A549 treated with DMSO at 1 μM for 4 hours (cell line): ENCODE data around the gene PSENEN. TPM values are rescaled to one million over a fixed set of nuclear protein-coding genes. Genes with fewer than 3 reads are reported as not detected.

Source experiments
- total RNA-seq: library from RNA; stranded (reverse); fragments of 200-300 nt; extraction: Qiagen RNA extraction; gene quantifications from 5 replicates; pipeline ENCODE4 v1.2.3, GENCODE V29; 2022; ENCODE audit warnings: low read depth

Gene PSENEN, protein sequence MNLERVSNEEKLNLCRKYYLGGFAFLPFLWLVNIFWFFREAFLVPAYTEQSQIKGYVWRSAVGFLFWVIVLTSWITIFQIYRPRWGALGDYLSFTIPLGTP
- total RNA-seq, result 273 to 299 TPM (median 279 TPM) in 5 replicates

GRCh38 chr19:35745328-35746086, at the start of gene PSENEN, which contains the start of gene U2AF1L4:
PSENEN (plus strand) TSS chr19:35745651; CDS start chr19:35745931, 280 bp downstream.
U2AF1L4 (minus strand) TSS chr19:35745418; CDS start chr19:35745391, 27 bp downstream.

DNA sequence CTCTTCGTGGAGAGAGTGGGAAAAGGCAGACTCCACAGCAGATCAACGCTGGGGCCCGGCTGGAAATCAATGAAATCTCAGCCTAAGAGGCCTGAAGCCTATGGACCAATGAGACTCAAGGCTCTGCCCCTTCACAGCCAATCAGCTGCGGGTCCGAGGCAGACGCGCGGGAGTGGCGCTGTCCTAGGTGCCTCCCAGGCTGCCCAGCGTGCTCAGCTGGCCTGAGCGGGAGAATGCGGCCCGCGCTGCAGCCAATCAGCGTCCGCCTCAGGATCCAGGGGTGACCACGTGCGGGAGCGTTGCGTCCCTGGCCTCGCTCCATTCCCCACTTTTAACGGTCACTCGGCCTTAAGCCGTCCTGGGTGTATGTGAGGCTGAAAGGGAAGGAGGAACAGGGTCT, 41.2 kb upstream of the PSENEN start, which contains the start of gene ZBTB32:
ZBTB32 (plus strand) TSS at position 341 of the 400 bp plus-strand sequence. CDS start 10,069 bp downstream, outside the sequence.

DNA sequence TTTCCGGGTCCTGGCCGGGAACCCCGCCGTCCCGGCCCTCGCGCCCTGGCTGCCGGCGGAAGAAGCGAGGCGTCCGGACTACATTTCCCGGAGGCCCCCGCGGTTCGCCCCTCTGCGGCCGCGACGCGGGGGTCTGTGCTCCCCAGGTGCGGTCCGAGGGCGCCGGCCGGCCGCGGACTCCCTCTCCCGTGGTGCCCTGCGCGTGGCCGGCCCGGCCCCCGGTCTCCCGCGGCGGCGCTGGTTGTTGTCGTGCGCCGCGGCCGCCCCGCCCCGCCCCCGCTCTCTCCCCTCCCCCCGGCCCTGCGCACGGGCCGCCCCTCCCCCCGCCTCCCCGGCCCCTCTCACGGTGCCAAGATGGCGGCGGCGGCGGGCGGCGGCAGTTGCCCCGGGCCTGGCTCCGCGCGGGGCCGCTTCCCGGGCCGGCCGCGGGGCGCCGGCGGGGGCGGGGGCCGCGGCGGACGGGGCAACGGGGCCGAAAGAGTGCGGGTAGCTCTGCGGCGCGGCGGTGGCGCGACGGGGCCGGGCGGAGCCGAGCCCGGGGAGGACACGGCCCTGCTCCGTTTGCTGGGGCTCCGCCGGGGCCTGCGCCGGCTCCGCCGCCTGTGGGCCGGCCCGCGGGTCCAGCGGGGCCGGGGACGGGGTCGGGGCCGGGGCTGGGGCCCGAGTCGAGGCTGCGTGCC, 27.6 kb upstream of the PSENEN start, which contains the start of gene KMT2B:
KMT2B (plus strand) TSS at position 339 of the 680 bp plus-strand sequence; CDS start at position 355, 16 bp downstream.

GRCh38 chr19:35742121-35742724, 3.2 kb upstream of the PSENEN start, which contains the start of gene IGFLR1:
IGFLR1 (minus strand) TSS chr19:35742452; CDS start chr19:35741180, 1,272 bp downstream.

GRCh38 chr19:35748106-35749020, 2.9 kb downstream of the PSENEN start, which contains the start of gene LIN37:
LIN37 (plus strand) TSS chr19:35748576; CDS start chr19:35748725, 149 bp downstream.

GRCh38 chr19:35756377-35757230, 11.2 kb downstream of the PSENEN start, which contains the start of gene HSPB6:
HSPB6 (minus strand) TSS chr19:35757029; CDS start chr19:35757008, 21 bp downstream.

DNA sequence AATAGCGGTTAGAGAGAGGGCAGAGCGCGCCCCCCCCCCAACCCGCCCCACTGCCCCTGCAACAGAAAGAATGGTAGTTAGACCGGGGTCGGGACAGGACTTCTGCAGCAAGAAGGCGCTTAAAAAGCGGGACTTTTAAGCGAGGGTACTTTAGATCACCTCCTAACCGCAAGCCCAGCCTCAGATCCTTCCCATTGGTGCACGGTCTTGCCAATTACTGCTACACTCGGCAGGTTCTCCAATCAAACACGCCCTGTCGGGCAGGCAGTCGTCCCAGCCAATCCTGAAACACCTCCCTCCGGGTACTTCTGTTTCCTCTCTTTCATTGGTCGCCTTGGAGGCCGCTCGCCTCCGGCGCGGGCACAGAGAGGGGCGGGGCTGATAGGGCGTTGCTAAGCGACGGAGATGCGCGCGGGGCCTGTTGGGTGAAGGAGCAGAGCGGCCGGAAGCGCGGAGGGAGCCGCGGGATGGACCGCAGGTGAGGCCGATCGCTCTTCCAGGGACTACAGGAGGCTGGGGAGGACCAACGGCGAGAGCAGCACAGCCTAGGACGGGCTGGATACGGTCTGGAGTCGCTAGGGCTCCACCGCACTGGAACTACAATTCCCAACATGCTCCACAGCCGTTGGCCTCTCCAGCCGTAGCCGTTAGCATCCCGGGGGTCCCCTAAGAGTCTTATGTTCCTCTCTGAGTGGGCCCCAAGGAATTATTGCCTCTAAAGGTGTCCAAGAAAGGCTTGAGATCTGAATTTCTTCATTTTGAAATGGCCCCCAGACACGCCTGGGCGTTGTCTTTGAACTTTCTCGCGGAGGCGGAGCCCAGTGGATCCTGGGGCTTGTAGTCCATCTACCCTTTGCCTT, 12.5 kb downstream of the PSENEN start, which contains the start of gene PROSER3:
PROSER3 (plus strand) TSS at position 428 of the 860 bp plus-strand sequence; CDS start at position 468, 40 bp downstream.

DNA sequence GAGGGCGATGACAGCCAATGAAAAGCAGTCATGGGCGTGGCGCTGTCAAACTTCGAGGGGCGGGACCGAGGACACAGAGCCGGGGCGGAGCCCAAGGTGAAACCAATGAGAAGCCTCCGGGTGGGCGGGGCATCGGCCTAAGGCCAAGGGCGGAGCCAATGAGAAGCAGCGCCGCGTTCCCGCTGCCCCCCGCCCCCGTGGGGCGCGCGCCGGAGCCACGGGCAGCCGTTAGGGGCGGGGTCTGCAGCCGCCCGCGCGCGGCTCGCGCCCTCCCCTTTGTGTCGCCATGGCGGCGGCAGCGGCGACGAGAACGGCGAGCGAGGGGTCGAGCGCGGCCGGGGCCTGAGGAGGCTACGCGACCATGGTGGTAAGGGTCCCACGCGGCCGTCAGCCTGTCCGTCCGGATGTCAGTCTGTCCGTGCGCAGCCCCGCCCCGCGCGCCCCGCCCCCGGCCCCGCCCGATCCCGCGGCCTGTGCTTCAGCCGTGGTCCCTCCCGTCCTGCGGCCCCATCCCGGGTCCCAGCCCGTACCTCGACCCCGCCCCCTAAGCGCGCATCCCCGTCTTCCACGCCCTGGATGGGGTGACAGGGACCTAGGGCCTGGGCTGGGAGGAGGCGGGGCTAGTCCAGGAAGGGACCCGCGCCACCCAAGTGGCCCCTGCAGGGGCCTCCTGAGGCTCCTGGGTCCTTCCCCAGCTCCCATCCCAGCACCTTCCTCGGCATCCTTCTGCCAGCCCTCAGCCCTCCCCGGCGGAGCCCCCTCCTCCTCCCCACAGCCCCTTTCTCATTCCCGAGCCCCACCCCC, 30.0 kb downstream of the PSENEN start, which contains the start of gene ARHGAP33:
ARHGAP33 (plus strand) TSS at position 267 of the 804 bp plus-strand sequence; CDS start at position 362, 95 bp downstream.

Other genes with a start within 250 kb of the PSENEN start
- gene DMKN, start 232.0 kb upstream of the PSENEN start, total RNA-seq, result 27.3 to 37.1 TPM (median 33.6 TPM) in 5 replicates
- gene SBSN, start 217.3 kb upstream of the PSENEN start, total RNA-seq, result 2.7 to 3.9 TPM (median 3.0 TPM) in 5 replicates
- gene GAPDHS, start 212.2 kb upstream of the PSENEN start, total RNA-seq, result not detected in 5 replicates
- gene TMEM147, start 200.0 kb upstream of the PSENEN start, total RNA-seq, result 350 to 445 TPM (median 403 TPM) in 5 replicates
- gene ATP4A, start 182.0 kb upstream of the PSENEN start, total RNA-seq, result 0.10 TPM in 1 of 5 replicates, not detected in the others
- gene PMIS2, start 159.5 kb upstream of the PSENEN start, total RNA-seq, result not detected in 5 replicates
- gene HAUS5, start 132.9 kb upstream of the PSENEN start, total RNA-seq, result 10.8 to 18.4 TPM (median 15.7 TPM) in 5 replicates
- gene RBM42, start 116.6 kb upstream of the PSENEN start, total RNA-seq, result 147 to 213 TPM (median 187 TPM) in 5 replicates
- gene ETV2, start 103.9 kb upstream of the PSENEN start, total RNA-seq, result 2.1 to 3.1 TPM (median 2.3 TPM) in 5 replicates
- gene COX6B1, start 97.3 kb upstream of the PSENEN start, total RNA-seq, result 1,270 to 1,573 TPM (median 1,320 TPM) in 5 replicates
- 0.64 to 1.2 TPM (median 0.84 TPM) in 5 replicates for gene UPK1A, start 79.1 kb upstream of the PSENEN start, total RNA-seq
- gene ZBTB32, start 41.1 kb upstream of the PSENEN start, total RNA-seq, result 0.05 TPM in 1 of 5 replicates, not detected in the others
- 47.8 to 63.3 TPM (median 58.5 TPM) in 5 replicates for gene KMT2B, start 27.6 kb upstream of the PSENEN start, total RNA-seq
- gene IGFLR1, start 3.2 kb upstream of the PSENEN start, total RNA-seq, result 10.2 to 13.0 TPM (median 11.9 TPM) in 5 replicates
- gene U2AF1L4, start 233 bp upstream of the PSENEN start, total RNA-seq, result 23.0 to 29.3 TPM (median 28.6 TPM) in 5 replicates
- gene LIN37, start 2.9 kb downstream of the PSENEN start, total RNA-seq, result 20.7 to 27.8 TPM (median 21.4 TPM) in 5 replicates
- gene HSPB6, start 11.4 kb downstream of the PSENEN start, total RNA-seq, result 0.16 to 0.34 TPM (median 0.20 TPM) in 5 replicates
- gene PROSER3, start 12.5 kb downstream of the PSENEN start, total RNA-seq, result 27.5 to 38.7 TPM (median 32.5 TPM) in 5 replicates
- 3.5 to 9.2 TPM (median 6.2 TPM) in 5 replicates for gene ARHGAP33, start 29.9 kb downstream of the PSENEN start, total RNA-seq
- gene PRODH2, start 67.2 kb downstream of the PSENEN start, total RNA-seq, result 0.27 to 0.66 TPM (median 0.41 TPM) in 4 of 5 replicates, not detected in the other
- 0.17 to 0.77 TPM (median 0.42 TPM) in 5 replicates for gene NPHS1, start 106.9 kb downstream of the PSENEN start, total RNA-seq
- 0.44 to 0.74 TPM (median 0.58 TPM) in 5 replicates for gene KIRREL2, start 111.3 kb downstream of the PSENEN start, total RNA-seq
- 82.7 to 99.7 TPM (median 88.7 TPM) in 5 replicates for gene APLP1, start 122.9 kb downstream of the PSENEN start, total RNA-seq
- 6.5 to 8.9 TPM (median 7.4 TPM) in 5 replicates for gene NFKBID, start 154.9 kb downstream of the PSENEN start, total RNA-seq
- 0.25 to 0.75 TPM (median 0.60 TPM) in 3 of 5 replicates, not detected in the others for gene HCST, start 156.9 kb downstream of the PSENEN start, total RNA-seq
- 0.31 TPM in 1 of 5 replicates, not detected in the others for gene TYROBP, start 162.6 kb downstream of the PSENEN start, total RNA-seq
- 11.7 to 28.8 TPM (median 20.5 TPM) in 5 replicates for gene LRFN3, start 190.7 kb downstream of the PSENEN start, total RNA-seq
- gene SDHAF1, start 249.5 kb downstream of the PSENEN start, total RNA-seq, result 36.8 to 48.3 TPM (median 46.4 TPM) in 5 replicates